Inferior parietal cortex (tissue), 1 donor: ENCODE data around the gene RCVRN.

ENCODE experiments used
- DNase-seq: peaks from one replicate; pipeline ENCODE4 v3.0.0-alpha.2; 2016; ENCODE audit errors: extremely low spot score

RCVRN gene

GRCh38 chr17:9898812-9899211, 6.3 kb downstream of the RCVRN start:
- no peak for DNase-seq

GRCh38 chr17:9897372-9897968, 7.6 kb downstream of the RCVRN start:
- DNase-seq, result no peak

- DNase-seq, result no peak
Measured at GRCh38 chr17:9895923-9896322, 9.1 kb downstream of the RCVRN start.

GRCh38 chr17:9894231-9894630, 10.8 kb downstream of the RCVRN start:
- no peak for DNase-seq

GRCh38 chr17:9893411-9894012, 11.6 kb downstream of the RCVRN start:
- no peak for DNase-seq

GRCh38 chr17:9890124-9890523, 14.9 kb downstream of the RCVRN start:
- DNase-seq, result no peak

GRCh38 chr17:9887508-9887907, 17.6 kb downstream of the RCVRN start:
- no peak for DNase-seq

GRCh38 chr17:9886141-9886930, 18.7 kb downstream of the RCVRN start:
- DNase-seq, result peak; percentile 68

- no peak for DNase-seq
Measured at GRCh38 chr17:9883451-9883850, 21.6 kb downstream of the RCVRN start.

GRCh38 chr17:9880582-9880999, 24.5 kb downstream of the RCVRN start:
- DNase-seq, result no peak

- no peak for DNase-seq
Measured at GRCh38 chr17:9878786-9879525, 26.1 kb downstream of the RCVRN start.

GRCh38 chr17:9878356-9878755, 26.7 kb downstream of the RCVRN start:
- DNase-seq, result no peak

GRCh38 chr17:9875441-9875840, 29.6 kb downstream of the RCVRN start:
- DNase-seq, result peak; percentile 60

- no peak for DNase-seq
Measured at GRCh38 chr17:9874722-9875121, 30.3 kb downstream of the RCVRN start.

GRCh38 chr17:9872852-9873251, 32.2 kb downstream of the RCVRN start:
- DNase-seq, result no peak

- no peak for DNase-seq
Measured at GRCh38 chr17:9868552-9868951, 36.5 kb downstream of the RCVRN start.

- DNase-seq, result no peak
Measured at GRCh38 chr17:9865586-9865985, 39.5 kb downstream of the RCVRN start.

- no peak for DNase-seq
Measured at GRCh38 chr17:9862949-9863348, 42.1 kb downstream of the RCVRN start.

- no peak for DNase-seq
Measured at GRCh38 chr17:9862220-9862619, 42.9 kb downstream of the RCVRN start.

GRCh38 chr17:9860851-9861250, 44.2 kb downstream of the RCVRN start:
- DNase-seq, result no peak

GRCh38 chr17:9859781-9860180, 45.3 kb downstream of the RCVRN start:
- DNase-seq, result no peak

- DNase-seq, result no peak
Measured at GRCh38 chr17:9855036-9855435, 50.0 kb downstream of the RCVRN start.
